VCaP (cell line): ENCODE measurements around the gene TMEM63A.

Experiments
- H3K27ac ChIP-seq: fragments of 450-650 bp; 2 replicates; pipeline ENCODE4 v1.5.1; 2017
- TF ChIP-seq, protein P1 (sequence below): fragments of 450-650 bp; conservative IDR thresholded peaks from 2 replicates; pipeline ENCODE4 v1.5.1; 2017; ENCODE audit warnings: mild to moderate bottlenecking, moderate library complexity

TMEM63A gene

DNA sequence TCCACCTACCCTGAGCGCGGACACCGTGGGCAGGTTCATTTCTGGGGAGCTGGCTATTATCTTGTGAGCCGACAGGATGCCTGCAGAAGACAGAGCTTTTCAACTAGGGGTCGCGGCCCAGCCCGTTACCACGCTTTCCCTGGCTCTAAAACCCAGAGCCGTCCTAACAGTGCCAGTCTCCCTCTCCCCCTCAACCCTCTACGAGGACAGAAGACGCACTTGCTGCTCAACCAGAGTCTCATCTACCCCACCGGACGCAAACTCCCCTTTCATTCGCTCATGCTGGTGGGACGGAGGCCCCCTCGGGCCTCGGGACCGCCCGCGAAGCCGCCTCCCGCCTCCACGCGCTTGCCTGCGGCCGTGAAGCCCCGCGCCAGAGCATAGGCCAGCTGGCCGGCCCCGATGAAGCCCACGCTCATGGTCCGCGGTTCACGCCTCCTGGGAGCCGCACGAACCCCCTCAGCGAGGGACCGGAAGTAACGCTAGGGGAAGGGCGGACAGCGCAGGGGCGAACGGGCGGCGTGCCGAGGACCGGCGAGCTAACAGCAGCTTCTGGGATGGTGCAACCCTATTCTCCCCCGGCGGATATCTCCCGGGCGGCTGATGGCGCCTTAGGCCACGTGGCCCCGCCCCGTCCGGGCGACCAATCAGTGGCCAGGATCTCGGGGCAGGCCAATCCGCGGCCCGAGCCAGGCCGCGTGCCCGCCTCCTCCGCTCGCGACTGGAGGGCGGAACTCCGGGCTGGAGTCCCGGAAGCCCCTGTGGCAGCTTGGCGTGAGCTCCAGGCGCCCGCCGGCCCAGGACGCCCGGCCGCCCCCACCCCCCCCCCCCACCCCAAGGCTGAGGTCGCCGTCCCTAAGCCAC lies 41.7 kb upstream of the TMEM63A start, which contains the start of gene PYCR2:
Gene PYCR2 (minus strand): TSS at position 559 of the 864 bp plus-strand sequence. CDS start 140 bp downstream, at position 419.
- H3K27ac ChIP-seq: peak within 1 kb of the TSS; percentile 92
- TF ChIP-seq, protein P1, sequence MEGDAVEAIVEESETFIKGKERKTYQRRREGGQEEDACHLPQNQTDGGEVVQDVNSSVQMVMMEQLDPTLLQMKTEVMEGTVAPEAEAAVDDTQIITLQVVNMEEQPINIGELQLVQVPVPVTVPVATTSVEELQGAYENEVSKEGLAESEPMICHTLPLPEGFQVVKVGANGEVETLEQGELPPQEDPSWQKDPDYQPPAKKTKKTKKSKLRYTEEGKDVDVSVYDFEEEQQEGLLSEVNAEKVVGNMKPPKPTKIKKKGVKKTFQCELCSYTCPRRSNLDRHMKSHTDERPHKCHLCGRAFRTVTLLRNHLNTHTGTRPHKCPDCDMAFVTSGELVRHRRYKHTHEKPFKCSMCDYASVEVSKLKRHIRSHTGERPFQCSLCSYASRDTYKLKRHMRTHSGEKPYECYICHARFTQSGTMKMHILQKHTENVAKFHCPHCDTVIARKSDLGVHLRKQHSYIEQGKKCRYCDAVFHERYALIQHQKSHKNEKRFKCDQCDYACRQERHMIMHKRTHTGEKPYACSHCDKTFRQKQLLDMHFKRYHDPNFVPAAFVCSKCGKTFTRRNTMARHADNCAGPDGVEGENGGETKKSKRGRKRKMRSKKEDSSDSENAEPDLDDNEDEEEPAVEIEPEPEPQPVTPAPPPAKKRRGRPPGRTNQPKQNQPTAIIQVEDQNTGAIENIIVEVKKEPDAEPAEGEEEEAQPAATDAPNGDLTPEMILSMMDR: no peak

DNA sequence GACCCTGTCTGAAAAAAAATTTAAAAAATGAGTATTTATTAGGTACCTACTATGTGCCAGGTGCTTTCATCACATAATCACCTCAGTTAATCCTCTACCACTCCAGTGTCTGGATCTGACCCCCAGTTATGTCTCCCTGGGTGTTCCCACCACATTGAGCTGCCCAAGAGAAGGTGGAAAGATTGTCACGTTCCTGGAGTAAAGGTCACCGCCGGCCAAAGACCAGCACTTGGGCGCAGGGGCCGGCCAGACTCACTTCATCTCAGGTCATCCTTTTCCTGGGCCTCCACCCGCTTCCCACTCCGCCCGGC lies 41.2 kb upstream of the TMEM63A start:
- H3K27ac ChIP-seq: peak overlapping the region; percentile 92
- TF ChIP-seq, protein P1: no peak

DNA sequence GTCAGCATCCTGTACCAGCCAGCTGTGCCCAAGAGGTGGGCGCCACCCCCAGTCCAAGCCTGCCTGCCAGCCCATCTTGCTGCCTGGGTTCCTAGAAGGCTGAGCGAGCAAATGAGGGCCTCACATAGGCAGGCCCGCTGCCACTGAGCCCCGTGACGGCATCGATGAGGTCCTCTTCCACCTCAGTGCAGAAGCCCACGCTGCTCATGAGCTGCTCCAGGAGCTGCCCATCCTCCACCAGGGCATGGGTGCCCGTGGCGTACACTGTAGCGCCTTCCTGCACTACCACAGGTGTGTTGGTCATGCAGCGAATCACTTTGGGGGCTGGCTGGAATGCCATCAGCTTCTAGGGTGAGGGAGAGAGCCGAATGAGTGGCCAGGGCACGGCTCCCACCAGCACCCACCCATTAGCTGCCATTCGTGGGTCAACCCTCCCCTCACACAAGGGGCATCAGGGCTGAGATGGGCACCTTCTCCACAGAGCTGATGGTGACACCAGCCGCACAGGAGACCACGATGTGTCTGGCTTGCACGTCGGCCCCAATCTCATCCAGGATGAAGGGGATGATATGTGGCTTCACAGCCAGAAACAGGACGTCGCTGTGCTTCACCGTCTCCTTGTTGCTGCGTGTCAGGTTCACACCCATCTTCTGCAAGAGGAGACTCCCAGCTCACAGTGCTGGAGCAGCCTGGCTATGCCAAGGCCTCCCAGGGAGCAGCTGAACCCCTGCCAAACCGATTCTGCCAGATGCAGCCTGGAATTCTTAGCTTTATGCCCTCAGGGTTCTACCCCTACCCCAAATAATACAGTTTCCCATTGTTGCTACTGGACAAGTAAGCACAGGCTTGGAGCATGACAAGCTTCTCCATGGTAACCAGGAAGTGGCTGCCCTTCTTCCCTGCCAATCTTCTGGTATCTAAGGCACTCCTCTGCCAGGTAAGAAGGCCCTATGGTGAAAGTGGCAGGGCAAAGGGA lies 39.8 kb upstream of the TMEM63A start:
- TF ChIP-seq, protein P1: no peak
- peak overlapping the region; percentile 92; the same call in 1 of the 2 replicates for H3K27ac ChIP-seq

DNA sequence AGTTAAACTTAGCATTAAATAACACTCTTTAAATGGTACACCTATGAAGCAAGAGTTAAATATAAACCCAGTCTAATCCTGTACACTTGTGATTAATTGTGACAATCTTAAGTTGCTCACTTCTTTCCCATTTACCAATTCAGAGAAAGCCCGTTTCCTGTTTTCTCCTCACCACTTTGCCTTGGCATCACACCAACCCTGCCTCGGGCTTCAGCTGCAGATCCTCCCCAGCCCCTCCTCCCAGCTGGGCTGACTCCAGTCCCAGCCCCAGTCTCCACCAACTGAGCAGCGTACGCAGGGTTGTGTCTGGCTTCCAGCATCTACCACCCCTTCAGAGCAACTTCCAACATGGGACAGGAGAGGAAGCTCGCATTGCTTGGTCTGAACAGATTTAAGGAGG lies 37.7 kb upstream of the TMEM63A start:
- H3K27ac ChIP-seq: peak overlapping the region; percentile 64
- TF ChIP-seq, protein P1: no peak

DNA sequence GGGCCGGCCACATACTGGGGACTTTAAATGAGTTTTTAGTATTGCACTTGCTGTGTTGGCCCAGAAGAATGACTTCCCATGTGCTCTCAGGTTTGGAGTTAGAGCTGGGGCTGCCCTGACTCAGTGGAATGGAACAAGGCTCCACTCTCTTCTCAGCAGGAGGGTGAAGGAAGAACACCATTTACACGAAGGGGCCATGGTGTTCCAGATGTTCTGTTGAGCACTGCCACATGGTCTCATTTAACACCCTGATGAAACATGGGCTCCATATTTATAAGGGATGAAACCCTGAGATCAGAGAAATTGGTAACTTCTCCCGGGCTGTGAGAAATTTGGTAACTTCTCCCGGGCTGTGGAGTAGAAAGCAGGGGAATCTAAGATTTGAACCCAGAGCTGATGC lies 36.1 kb upstream of the TMEM63A start:
- no peak overlapping the region for H3K27ac ChIP-seq
- TF ChIP-seq, protein P1: no peak

DNA sequence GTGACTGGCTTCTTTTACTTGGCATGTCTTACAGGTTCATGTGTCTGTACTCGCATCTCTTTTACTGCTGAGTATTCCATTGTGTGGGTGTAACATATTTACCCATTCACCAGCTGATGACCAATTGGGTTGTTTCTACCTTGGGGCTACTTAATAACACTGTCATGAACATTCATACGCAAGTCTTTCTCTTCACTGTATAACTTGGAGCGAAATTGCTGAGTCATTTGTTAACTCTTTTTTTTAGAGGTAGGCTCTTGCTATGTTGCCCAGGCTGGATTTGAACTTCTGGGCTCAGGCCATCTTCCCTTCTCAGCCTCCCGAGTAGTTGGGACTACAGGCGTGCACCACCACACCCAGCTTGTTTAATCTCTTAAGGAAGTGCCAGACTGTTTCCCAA lies 35.4 kb upstream of the TMEM63A start:
- no peak overlapping the region for H3K27ac ChIP-seq

DNA sequence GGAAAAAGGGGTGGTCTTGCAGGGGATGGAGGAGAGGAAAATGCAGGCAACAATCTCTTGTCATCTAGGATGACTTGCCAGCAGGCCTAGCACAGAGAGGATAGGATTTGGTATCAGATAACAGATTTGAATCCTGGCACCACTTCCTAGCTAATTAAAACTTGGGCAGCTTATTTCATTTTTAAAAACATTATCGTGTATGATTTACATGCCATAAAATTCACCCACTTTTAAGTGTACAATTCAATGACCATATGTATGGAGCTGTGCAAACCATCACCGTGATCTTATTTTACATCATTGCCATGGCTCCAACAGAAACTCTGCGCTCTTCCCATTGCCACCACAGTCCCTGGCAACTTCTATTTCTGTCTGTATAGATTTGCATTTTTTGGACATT lies 34.9 kb upstream of the TMEM63A start:
- TF ChIP-seq, protein P1: no peak
- H3K27ac ChIP-seq: no peak overlapping the region

More for the DNA sequence above, 35.4 kb upstream of the TMEM63A start:
- TF ChIP-seq, protein P1: no peak
